Lung (tissue), 12 donors: Measurements from ENCODE around the gene OR51B4. TPM values are rescaled to one million over a fixed set of nuclear protein-coding genes. Genes with fewer than 3 reads are reported as not detected.
"Not testable (repeated sequence)": the region's sequence is repeated elsewhere in the genome, so short reads cannot be mapped to it uniquely, and the experiment has no call there.

ENCODE experiments used
- ATAC-seq: fragments of 200-7000 bp; cut with Tn5 transposase; one replicate; pipeline ENCODE4 v1.9.1; 2020; ENCODE audit warnings: moderate number of reproducible peaks; ENCODE audit not compliant: insufficient read depth, low FRiP score
- DNase-seq, 3 donors: peaks; one replicate each; pipeline ENCODE4 v3.0.0-alpha.2; 2013 to 2017
- H3K27ac ChIP-seq, 2 donors: one replicate each; pipeline ENCODE4 v1.5.1; 2013; ENCODE audit warnings: mild to moderate bottlenecking in 2 of 2, moderate library complexity in 2 of 2, control low read depth in 1 of 2, inconsistent platforms in 1 of 2, low read depth in 1 of 2, low read length in 1 of 2
- H3K27me3 ChIP-seq, 3 donors: one replicate each; pipeline ENCODE4 v1.5.1; 2013; ENCODE audit warnings: low read length in 2 of 3; ENCODE audit not compliant: control insufficient read depth in 3 of 3, insufficient read depth in 3 of 3
- H3K36me3 ChIP-seq, 4 donors: one replicate each; pipeline ENCODE4 v1.5.1; 2013; ENCODE audit warnings: low read length in 4 of 4, mild to moderate bottlenecking in 1 of 4, moderate library complexity in 1 of 4; ENCODE audit not compliant: control insufficient read depth in 4 of 4, insufficient read depth in 4 of 4
- H3K4me1 ChIP-seq, 5 donors: one replicate each; pipeline ENCODE4 v1.5.1; 2013; ENCODE audit warnings: low read length in 5 of 5, mild to moderate bottlenecking in 2 of 5, moderate library complexity in 1 of 5; ENCODE audit not compliant: control insufficient read depth in 5 of 5, insufficient read depth in 5 of 5
- H3K4me3 ChIP-seq: one replicate; pipeline ENCODE4 v1.5.1; 2013; ENCODE audit warnings: mild to moderate bottlenecking, control low read depth, moderate library complexity
- H3K9ac ChIP-seq, 2 donors: one replicate each; pipeline ENCODE4 v1.5.1; 2013; ENCODE audit warnings: low read length in 2 of 2, control low read depth in 1 of 2; ENCODE audit not compliant: insufficient read depth in 1 of 2
- H3K9me3 ChIP-seq, 4 donors: one replicate each; pipeline ENCODE4 v1.5.1; 2013; ENCODE audit warnings: low read length in 3 of 4, mild to moderate bottlenecking in 1 of 4, moderate library complexity in 1 of 4; ENCODE audit not compliant: control insufficient read depth in 4 of 4, insufficient read depth in 3 of 4
- WGBS, 2 donors: extraction: QIAGEN DNeasy Blood & Tissue Kit; methylation state at CpG; one replicate each; pipeline ENCODE4 v1.1.7; 2013; 5-methylcytosine and 5-hydroxymethylcytosine counted together
- polyA plus RNA-seq, 2 donors: library from polyadenylated mRNA; stranded (reverse); fragments of 200-250 nt; gene quantifications; one replicate each; pipeline ENCODE4 v1.2.1, GENCODE V29; 2013
- total RNA-seq, 2 donors: library from RNA; depleted of rRNA in 1 of 2; stranded (reverse); fragments of >200 nt in 1 of 2; gene quantifications; one replicate each; pipeline ENCODE4 v1.2.1, GENCODE V29; 2014 to 2021
- TF ChIP-seq, protein P1 (sequence below): IDR thresholded peaks from 2 replicates; pipeline ENCODE4 v1.5.1; 2012; ENCODE audit warnings: mild to moderate bottlenecking; ENCODE audit errors: control extremely low read depth, extremely low read depth
- donor health status: control.
- donor health status: control.
- donor health status: Bipolar disorder and iron deficiency.
- donor health status: healthy.
- donor health status: DM: yes; HTN: yes; CAD: no.

The OR51B4 gene
- total and polyA plus RNA-seq, 4 donors: 1.9 TPM; not detected in 3

DNA sequence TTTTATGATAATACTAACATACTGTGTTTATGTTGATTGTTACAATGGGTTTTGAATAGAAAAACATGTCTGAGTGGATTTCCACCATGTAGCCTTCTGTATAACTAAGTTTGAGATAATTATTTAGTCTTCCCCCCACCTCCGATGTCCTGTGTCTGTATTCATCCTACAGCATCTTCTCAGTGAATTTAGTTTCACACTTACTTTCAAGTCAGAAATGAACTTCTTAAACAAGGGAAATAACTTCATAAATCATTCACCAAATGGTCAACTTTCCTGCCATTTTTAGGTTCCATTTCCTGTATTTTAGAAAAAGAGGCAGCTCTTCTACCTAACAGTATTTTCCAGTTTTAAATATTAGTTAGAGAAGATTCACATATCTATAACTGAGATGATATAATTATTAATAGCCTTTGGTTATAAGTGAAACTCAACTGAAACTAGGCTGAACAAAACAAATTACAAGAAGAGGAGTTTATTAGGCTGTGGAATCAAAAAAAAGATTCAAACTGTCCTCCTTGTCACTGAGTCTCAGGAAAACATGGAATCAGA lies 38.1 kb upstream of the OR51B4 start:
- Histone ChIP-seq H3K9ac (no peak overlapping the region), H3K36me3 (no peaks in the 10 kb centered on the region), H3K9me3 (no peaks in the 10 kb centered on the region), H3K4me3 (no peak overlapping the region), H3K4me1 (no peaks in the 10 kb centered on the region), H3K27ac (no peak overlapping the region), H3K27me3 (no peaks in the 10 kb centered on the region)
- TF ChIP-seq, protein P1, sequence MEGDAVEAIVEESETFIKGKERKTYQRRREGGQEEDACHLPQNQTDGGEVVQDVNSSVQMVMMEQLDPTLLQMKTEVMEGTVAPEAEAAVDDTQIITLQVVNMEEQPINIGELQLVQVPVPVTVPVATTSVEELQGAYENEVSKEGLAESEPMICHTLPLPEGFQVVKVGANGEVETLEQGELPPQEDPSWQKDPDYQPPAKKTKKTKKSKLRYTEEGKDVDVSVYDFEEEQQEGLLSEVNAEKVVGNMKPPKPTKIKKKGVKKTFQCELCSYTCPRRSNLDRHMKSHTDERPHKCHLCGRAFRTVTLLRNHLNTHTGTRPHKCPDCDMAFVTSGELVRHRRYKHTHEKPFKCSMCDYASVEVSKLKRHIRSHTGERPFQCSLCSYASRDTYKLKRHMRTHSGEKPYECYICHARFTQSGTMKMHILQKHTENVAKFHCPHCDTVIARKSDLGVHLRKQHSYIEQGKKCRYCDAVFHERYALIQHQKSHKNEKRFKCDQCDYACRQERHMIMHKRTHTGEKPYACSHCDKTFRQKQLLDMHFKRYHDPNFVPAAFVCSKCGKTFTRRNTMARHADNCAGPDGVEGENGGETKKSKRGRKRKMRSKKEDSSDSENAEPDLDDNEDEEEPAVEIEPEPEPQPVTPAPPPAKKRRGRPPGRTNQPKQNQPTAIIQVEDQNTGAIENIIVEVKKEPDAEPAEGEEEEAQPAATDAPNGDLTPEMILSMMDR: no peak
- DNase-seq (no peak), ATAC-seq (no peak)
- 66 to 84% methylated on average over 1 of the region's 1 CpG for WGBS, 2 donors

DNA sequence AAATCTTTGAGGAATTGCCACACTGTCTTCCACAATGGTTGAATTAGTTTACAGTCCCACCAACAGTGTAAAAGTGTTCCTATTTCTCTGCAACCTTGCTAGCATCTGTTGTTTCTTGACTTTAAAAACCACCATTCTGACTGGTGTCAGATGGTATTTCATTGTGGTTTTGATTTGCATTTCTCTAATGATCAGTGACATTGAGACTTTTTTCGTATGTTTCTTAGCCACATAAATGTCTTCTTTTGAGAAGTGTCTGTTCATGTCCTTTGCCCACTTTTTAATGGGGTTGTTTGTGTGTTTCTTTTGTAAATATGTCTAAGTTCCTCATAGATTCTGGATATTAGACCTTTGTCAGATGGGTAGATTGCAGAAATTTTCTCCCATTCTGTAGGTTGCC lies 35.5 kb upstream of the OR51B4 start:
- H3K9me3 ChIP-seq, DNase-seq, H3K36me3 ChIP-seq, H3K27me3 ChIP-seq, ATAC-seq, H3K27ac ChIP-seq, H3K4me1 ChIP-seq, H3K4me3 ChIP-seq, H3K9ac ChIP-seq: not testable (repeated sequence)
- WGBS, 2 donors: 79 to 87% methylated on average over 1 of the region's 1 CpG

DNA sequence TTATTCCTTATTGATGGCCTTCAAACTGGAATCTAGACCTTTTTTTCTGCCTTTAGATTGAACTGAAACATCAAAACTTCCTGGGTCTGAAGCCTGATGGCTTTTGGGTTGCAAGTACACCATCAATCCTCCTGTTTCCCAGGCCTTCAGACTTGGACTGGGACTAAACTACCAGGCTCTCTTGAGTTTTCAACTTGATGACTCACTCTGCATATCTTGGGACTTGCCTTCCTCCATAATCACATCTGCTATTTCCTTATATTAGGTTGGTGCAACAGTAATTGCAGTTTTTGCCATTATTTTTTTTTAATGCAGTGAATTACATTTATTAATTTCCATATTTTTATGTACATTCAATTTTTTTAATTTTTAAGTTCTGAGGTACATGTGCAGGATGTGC lies 34.6 kb upstream of the OR51B4 start:
- H3K27me3 ChIP-seq: no peaks in the 10 kb centered on the region
- H3K9ac ChIP-seq: no peak overlapping the region
- H3K27ac ChIP-seq: no peak overlapping the region
- H3K4me1 ChIP-seq: no peaks in the 10 kb centered on the region
- DNase-seq: no peak
- TF ChIP-seq, protein P1: no peak
- ATAC-seq: no peak
- no peaks in the 10 kb centered on the region for H3K9me3 ChIP-seq
- H3K36me3 ChIP-seq: no peaks in the 10 kb centered on the region
- no peak overlapping the region for H3K4me3 ChIP-seq

DNA sequence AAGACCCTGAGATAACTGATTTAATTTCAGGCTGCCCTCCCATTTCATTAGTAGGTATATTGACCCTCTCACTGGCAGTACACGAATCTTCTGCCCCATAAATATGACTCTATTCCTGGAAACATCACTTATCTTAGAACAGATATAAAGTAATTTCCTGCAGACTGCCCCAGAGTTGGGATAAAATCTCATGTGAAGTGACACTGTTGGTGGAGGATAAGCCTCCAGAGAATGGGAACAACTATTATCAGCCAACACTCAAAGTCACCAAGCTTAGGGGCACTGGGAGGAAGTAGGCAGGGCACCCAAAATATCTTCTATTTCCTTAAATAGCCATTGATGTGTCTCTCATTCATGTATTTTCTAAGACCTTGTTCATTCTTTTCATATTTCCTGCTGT lies 33.4 kb upstream of the OR51B4 start:
- H3K9me3 ChIP-seq: no peaks in the 10 kb centered on the region
- H3K27me3 ChIP-seq: no peaks in the 10 kb centered on the region
- H3K4me3 ChIP-seq: no peak overlapping the region
- no peak overlapping the region for H3K9ac ChIP-seq
- 33 to 57% methylated on average over 1 of the region's 1 CpG for WGBS, 2 donors
- H3K4me1 ChIP-seq: no peaks in the 10 kb centered on the region
- TF ChIP-seq, protein P1: no peak
- H3K36me3 ChIP-seq: no peaks in the 10 kb centered on the region
- no peak overlapping the region for H3K27ac ChIP-seq
- ATAC-seq (no peak), DNase-seq (no peak)
